Erythroblast (primary cell): Measurements from ENCODE around the gene TRAPPC3L.

Experiments used
- GATA1 ChIP-seq: IDR thresholded peaks from 2 replicates; pipeline ENCODE4 v1.6.1; 2011; ENCODE audit warnings: low read depth, mild to moderate bottlenecking, control low read depth, low read length, moderate library complexity
- POLR2A ChIP-seq: IDR thresholded peaks from 2 replicates; pipeline ENCODE4 v1.6.1; 2011; ENCODE audit warnings: mild to moderate bottlenecking, low read length

DNA sequence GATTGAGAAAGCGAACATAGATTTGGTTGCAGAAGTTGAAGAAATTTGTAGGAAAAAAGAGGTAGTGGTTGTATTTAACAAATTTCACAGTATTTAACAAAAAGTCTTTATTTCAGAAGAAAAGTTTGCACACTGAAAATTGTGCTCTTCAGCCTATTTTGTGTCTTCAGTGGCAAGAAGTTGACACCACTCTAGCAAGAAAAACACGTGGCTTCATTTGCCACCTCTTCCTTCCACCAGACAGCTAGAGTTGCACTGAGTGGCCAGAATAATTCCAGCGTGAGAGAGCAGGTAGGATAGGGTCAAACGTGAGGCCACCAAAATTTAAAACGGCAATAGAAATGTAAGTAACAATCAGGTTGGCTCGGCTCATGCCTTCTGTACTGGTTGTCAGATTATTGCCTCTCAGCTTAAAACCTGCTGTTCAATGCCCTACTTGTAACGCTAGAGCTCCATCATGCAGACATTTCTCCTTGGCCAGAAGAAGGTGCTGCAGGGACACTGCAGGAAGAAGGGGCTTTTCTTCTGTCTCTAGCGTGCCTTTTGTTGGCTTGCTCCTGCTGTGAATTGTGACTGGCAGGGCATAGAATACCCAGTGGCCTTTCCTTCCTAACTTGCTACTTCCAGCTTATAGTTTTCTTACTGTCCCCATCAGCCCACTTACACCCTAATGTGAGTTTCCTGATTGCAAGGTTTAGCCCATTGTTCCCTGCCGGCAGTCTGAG, 12.1 kb downstream of the TRAPPC3L start:
- TF ChIP-seq POLR2A (no peak), GATA1 (no peak)
